OCI-LY7 (cell line): ENCODE measurements around the gene MIEF1.

Experiments
- CTCF ChIP-seq: fragments of 200-600 bp; sonication (generic); conservative IDR thresholded peaks from 2 replicates; pipeline ENCODE4 v1.5.1; 2014; ENCODE audit warnings: mild to moderate bottlenecking, antibody characterized with exemption, low read length, moderate library complexity, mixed read lengths
- EZH2phosphoT487 ChIP-seq: fragments of 200-600 bp; sonication (generic); IDR thresholded peaks from 2 replicates; pipeline ENCODE4 v1.6.1; 2018; ENCODE audit warnings: low read depth, borderline replicate concordance, mild to moderate bottlenecking, mixed run types, antibody characterized with exemption, low read length, moderate library complexity, mixed read lengths

GRCh38 chr22:39452740-39453040 is 49.4 kb upstream of the MIEF1 start:
- TF ChIP-seq CTCF (no peak), EZH2phosphoT487 (no peak)
